HG03103 (cell line): Measurements from ENCODE around the gene SYT6.
"Not testable (repeated sequence)": the region's sequence is repeated elsewhere in the genome, so short reads cannot be mapped to it uniquely, and the experiment has no call there.

Experiments
- ATAC-seq: cut with Tn5 transposase; IDR thresholded peaks from one replicate; pipeline ENCODE4 v1.9.1; 2021; ENCODE audit warnings: low read depth; ENCODE audit not compliant: unreplicated experiment

SYT6 gene

GRCh38 chr1:114077188-114077587 is 76.5 kb downstream of the SYT6 start:
- no peak for ATAC-seq

DNA sequence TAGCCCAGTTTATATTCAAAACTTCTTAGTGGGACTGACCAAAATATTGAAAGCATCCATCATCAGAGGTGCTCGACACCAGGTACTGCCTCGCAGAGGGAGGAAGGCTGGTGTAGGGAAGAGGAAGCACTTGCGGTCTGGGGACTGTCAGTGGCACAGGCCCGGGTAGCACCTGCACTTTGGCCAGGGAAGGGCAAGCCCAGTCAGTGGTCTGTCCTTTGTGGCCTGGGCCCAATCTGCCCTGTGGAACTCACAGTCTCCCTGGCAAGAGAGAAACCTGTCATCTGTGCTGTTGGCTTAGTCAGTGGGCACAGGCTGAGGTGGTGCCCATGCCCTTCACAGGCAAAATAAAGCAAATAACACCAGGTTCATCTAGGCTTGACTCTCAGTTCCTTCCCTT is 77.4 kb downstream of the SYT6 start:
- no peak for ATAC-seq

- no peak for ATAC-seq
Measured at GRCh38 chr1:114075546-114076242, 78.0 kb downstream of the SYT6 start.

- ATAC-seq = no peak
Measured at GRCh38 chr1:114075105-114075504, 78.6 kb downstream of the SYT6 start.

DNA sequence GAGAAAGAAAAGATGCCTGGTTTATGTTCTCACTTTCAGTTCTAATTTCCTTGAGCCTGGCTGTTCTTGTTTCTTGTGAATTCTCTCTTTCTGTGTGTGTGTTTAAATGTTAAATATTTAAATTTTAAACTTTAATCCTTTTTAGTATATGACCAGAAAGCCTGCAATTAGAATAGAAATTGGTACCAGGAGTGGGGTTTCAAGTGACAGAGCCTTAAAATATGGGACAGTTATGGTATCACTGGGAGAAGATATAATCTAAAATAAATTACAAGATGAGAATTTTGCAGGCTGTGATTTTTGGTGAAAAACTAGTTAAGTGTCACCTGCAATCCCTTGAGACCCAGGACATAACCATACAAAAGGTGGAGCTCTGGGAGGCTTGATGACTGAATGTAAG is 81.4 kb downstream of the SYT6 start:
- ATAC-seq = no peak

GRCh38 chr1:114069762-114070161 is 83.9 kb downstream of the SYT6 start:
- not testable (repeated sequence) for ATAC-seq

DNA sequence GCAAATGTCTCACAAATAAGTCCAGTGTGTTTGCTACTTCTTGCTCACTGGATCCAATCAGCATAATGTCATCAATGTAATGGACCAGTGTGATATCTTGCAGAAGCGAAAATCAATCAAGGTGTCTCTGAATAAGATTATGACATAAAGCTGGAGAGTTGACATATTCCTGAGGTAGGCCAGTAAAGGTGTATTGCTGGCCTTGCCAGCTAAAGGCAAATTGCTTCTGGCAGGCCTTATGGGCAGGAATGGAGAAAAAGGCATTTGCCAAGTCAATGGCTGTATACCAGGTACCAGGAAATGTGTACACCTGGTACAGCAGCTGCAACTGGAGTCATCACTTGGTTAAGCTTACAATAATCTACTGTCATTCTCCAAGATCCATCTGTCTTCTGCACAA is 85.0 kb downstream of the SYT6 start:
- ATAC-seq = not testable (repeated sequence)

GRCh38 chr1:114065671-114066070 is 88.0 kb downstream of the SYT6 start:
- not testable (repeated sequence) for ATAC-seq

- no peak for ATAC-seq
Measured at GRCh38 chr1:114063544-114063943, 90.1 kb downstream of the SYT6 start.

- no peak for ATAC-seq
Measured at GRCh38 chr1:114062477-114063099, 91.1 kb downstream of the SYT6 start.

DNA sequence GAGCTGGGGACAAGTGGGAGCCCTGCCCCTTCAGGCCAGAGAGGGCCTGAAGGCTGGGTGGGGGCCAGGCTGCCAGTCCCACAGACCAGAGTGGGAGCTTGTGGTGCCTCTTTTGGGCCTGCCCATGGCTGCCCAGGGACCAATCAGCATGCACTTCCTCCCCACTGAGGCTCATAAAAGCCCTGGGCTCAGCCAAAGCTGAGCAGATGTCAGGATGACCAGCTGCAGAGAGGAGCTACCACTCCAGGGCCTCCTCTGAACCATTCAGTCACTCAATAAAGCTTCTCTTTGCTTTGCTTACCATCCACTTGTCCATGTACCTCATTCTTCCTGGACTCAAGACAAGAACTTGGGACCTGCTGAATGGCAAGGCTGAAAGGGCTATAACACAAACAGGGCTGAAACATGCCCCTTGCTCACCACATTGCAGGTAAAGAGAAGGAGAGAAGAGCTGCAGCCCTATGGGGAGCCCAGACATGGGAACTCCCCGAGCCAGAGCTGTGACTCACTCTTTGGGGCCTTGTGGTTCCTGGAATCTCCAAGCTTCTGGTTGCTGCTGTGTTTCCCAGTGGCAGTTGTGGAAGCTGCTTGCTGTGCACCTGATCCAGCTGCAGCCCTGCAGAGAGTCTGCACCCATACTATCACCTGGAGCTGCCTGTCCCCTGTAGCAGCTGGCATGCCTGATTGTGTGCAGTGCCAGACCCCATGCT is 92.4 kb downstream of the SYT6 start:
- ATAC-seq = no peak

GRCh38 chr1:114058236-114058635 is 95.4 kb downstream of the SYT6 start:
- ATAC-seq = not testable (repeated sequence)

DNA sequence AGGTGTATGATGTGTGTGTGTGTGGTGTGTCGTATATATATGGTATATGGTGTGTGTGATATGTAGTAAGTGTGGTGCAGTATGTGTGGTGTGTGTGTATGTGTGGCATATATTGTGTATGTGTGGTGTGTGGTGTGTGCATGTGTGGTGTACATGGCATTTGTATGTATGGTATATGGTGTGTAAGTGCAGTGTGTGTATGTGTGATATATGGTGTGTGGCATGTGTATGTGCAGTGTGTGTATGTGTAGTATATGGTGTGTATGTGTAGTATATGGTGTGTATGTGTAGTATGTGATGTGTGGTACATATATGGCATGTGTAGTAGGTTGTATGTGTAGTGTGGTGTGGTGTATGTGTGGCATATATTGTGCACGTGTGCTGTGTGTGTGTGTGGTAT is 99.5 kb downstream of the SYT6 start:
- ATAC-seq = no peak

DNA sequence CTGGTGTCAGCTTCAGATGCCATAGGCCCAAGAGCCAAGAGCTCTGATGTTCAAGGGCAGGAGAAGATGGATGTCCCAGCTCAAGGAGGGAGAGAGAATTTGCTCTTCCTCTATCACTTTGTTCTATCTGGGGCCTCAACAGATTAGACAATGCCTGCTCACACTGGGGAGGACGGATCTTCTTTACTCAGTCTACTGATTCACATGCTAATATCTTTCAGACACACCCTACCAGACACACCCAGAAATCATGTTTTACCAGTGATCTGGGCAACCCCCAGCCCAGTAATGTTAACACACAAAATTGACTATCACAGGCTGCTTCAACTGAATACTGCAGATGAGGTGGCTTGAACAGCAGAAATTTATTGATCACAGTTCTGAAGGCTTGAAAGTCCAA is 105.4 kb downstream of the SYT6 start:
- no peak for ATAC-seq

GRCh38 chr1:114043548-114043947 is 110.1 kb downstream of the SYT6 start:
- no peak for ATAC-seq

DNA sequence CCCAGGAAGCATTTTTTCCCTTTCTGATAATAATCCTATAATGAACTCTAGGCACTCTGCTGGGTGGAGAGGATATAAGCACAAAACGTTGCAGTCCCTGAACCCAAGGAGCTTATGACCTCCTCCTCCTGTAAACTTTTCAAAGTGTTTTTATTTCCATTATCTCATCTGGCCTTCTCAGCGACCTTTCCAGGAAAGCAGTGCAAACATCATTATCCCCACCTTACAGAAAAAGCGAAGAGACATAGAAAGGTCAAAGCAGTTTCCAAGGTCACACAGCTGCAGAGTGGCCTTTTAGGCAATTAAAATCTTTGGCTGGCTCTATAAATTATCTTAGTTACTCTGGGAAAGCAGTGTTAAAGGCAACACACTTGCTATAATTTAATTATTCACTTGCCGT is 110.6 kb downstream of the SYT6 start:
- no peak for ATAC-seq

- ATAC-seq = no peak
Measured at GRCh38 chr1:114040273-114041015, 113.2 kb downstream of the SYT6 start.
